ENCODE data around the gene MRPL23.

GRCh38 chr11:1992111-1992510, 45.0 kb downstream of the MRPL23 start:
- TF ChIP-seq CTCF (IDR thresholded peaks at IDR 0.05) (no peak), POLR2A (IDR thresholded peaks at IDR 0.05) (no peak)

Data from uterus (tissue), 2 donors.